MCF 10A (cell line): ENCODE results near the gene PDE4D. TPM values are rescaled to one million over a fixed set of nuclear protein-coding genes. Genes with fewer than 3 reads are reported as not detected.

Source experiments
- BruUV-seq: library from RNA; stranded (reverse); fragments of 400-500 nt; replicated peaks from 2 replicates; lab custom pipeline; 2021; lab: Mats Ljungman, UMichigan
- CTCF ChIA-PET: fragments of 300-600 bp; sonication (Branson Sonifier 250); formaldehyde crosslinking; extraction: SDS; loops from one replicate; lab custom pipeline; 2021; ENCODE audit warnings: antibody characterized with exemption, inconsistent platforms; lab: Yijun Ruan, JAX
- POLR2A ChIA-PET: fragments of 300-600, 350-650 bp; sonication (Branson Sonifier 250); formaldehyde crosslinking; extraction: SDS; loops from one replicate; lab custom pipeline; 2020; ENCODE audit warnings: antibody characterized with exemption, inconsistent platforms; lab: Yijun Ruan, JAX
- DNase-seq: peaks from one replicate; pipeline ENCODE4 v3.0.0-alpha.2; 2018; ENCODE audit not compliant: unreplicated experiment
- H3K27ac Mint-ChIP-seq: one replicate; pipeline ENCODE4 v1.8.0; 2022; ENCODE audit warnings: mild to moderate bottlenecking, low read depth, mixed read lengths; ENCODE audit not compliant: unreplicated experiment
- H3K27me3 Mint-ChIP-seq: one replicate; pipeline ENCODE4 v1.8.0; 2022; ENCODE audit warnings: mixed read lengths; ENCODE audit not compliant: insufficient read depth, unreplicated experiment
- H3K36me3 Mint-ChIP-seq: one replicate; pipeline ENCODE4 v1.8.0; 2022; ENCODE audit warnings: mild to moderate bottlenecking, moderate library complexity, mixed read lengths; ENCODE audit not compliant: insufficient read depth, unreplicated experiment
- H3K4me1 Mint-ChIP-seq: one replicate; pipeline ENCODE4 v1.8.0; 2022; ENCODE audit warnings: mixed read lengths; ENCODE audit not compliant: insufficient read depth, unreplicated experiment
- H3K4me3 Mint-ChIP-seq: one replicate; pipeline ENCODE4 v1.8.0; 2022; ENCODE audit warnings: mild to moderate bottlenecking, moderate library complexity, mixed read lengths; ENCODE audit not compliant: unreplicated experiment
- H3K9me3 Mint-ChIP-seq: one replicate; pipeline ENCODE4 v1.8.0; 2022; ENCODE audit warnings: mixed read lengths; ENCODE audit not compliant: unreplicated experiment
- CTCF ChIP-seq: fragments of 200-600 bp; IDR thresholded peaks from one replicate; pipeline ENCODE4 v1.8.0; 2022; ENCODE audit warnings: antibody characterized with exemption, mild to moderate bottlenecking; ENCODE audit not compliant: unreplicated experiment
- intact Hi-C: fragments of 100-400 bp; cut with micrococcal nuclease; formaldehyde crosslinking; loops from 2 replicates; pipeline ENCODE4 v1.14.1; 2022
- total RNA-seq: library from RNA; stranded (reverse); gene quantifications from 2 replicates; pipeline ENCODE4 v1.2.3, GENCODE V29; 2022

The PDE4D gene
- total RNA-seq, 1 experiment from 2014 or later = 85.0 TPM

GRCh38 chr5:59856358-59856757, 37.2 kb downstream of the PDE4D start:
- no TSS peak for BruUV-seq
- Mint-ChIP-seq H3K4me1 (no peaks in the 10 kb centered on the region), H3K27ac (no peak overlapping the region), H3K36me3 (no peaks in the 10 kb centered on the region), H3K4me3 (no peak overlapping the region), H3K27me3 (peaks cover 94% of the 10 kb centered on the region), H3K9me3 (no peaks in the 10 kb centered on the region)
- no peak for DNase-seq
- ChIA-PET CTCF (interaction anchor here (0.7 kb wide), 1 partner anchor 1290 kb away, joined by 3 read pairs; no protein-coding TSS in a partner anchor), POLR2A (no interaction called here)
- TF ChIP-seq CTCF = no peak
- intact Hi-C loops = no loop called here

GRCh38 chr5:59850766-59851165, 42.8 kb downstream of the PDE4D start:
- no peaks in the 10 kb centered on the region for H3K4me1 Mint-ChIP-seq
- no peak overlapping the region for H3K4me3 Mint-ChIP-seq
- no peaks in the 10 kb centered on the region for H3K36me3 Mint-ChIP-seq
- peaks cover 97% of the 10 kb centered on the region for H3K27me3 Mint-ChIP-seq
- H3K9me3 Mint-ChIP-seq = no peaks in the 10 kb centered on the region
- CTCF ChIA-PET = interaction anchor here (0.6 kb wide), 1 partner anchor 663 kb away, joined by 3 read pairs; no protein-coding TSS in a partner anchor
- intact Hi-C loops = no loop called here
- POLR2A ChIA-PET = no interaction called here
- TF ChIP-seq CTCF = no peak
- no peak overlapping the region for H3K27ac Mint-ChIP-seq
- DNase-seq = no peak
- BruUV-seq = no TSS peak

- Mint-ChIP-seq H3K4me1 (no peaks in the 10 kb centered on the region), H3K27ac (no peak overlapping the region), H3K4me3 (no peak overlapping the region), H3K9me3 (no peaks in the 10 kb centered on the region), H3K36me3 (no peaks in the 10 kb centered on the region), H3K27me3 (peaks cover 70% of the 10 kb centered on the region)
- no TSS peak for BruUV-seq
- no peak for TF ChIP-seq CTCF
- ChIA-PET CTCF (interaction anchor here (0.7 kb wide), 1 partner anchor 812 kb away, joined by 3 read pairs; no protein-coding TSS in a partner anchor), POLR2A (no interaction called here)
- intact Hi-C loops = no loop called here
- DNase-seq = no peak
Measured at GRCh38 chr5:59847586-59847985, 45.9 kb downstream of the PDE4D start.

GRCh38 chr5:59845730-59846129, 47.8 kb downstream of the PDE4D start:
- no peaks in the 10 kb centered on the region for H3K9me3 Mint-ChIP-seq
- H3K36me3 Mint-ChIP-seq = no peaks in the 10 kb centered on the region
- no peak overlapping the region for H3K4me3 Mint-ChIP-seq
- DNase-seq = peak; percentile 38
- peaks cover 5% of the 10 kb centered on the region for H3K4me1 Mint-ChIP-seq
- H3K27me3 Mint-ChIP-seq = peaks cover 69% of the 10 kb centered on the region
- intact Hi-C loops = no loop called here
- no peak for TF ChIP-seq CTCF
- ChIA-PET CTCF (interaction anchor here (0.5 to 1.5 kb wide), 4 partner anchors 31 to 538 kb away, joined by 3 to 5 read pairs (median 3); no protein-coding TSS in a partner anchor), POLR2A (interaction anchor here (0.6 kb wide), 1 partner anchor 568 kb away, joined by 3 read pairs; no protein-coding TSS in a partner anchor)
- no peak overlapping the region for H3K27ac Mint-ChIP-seq
- no TSS peak for BruUV-seq
